ENCODE results near the gene DLX1. TPM values are rescaled to one million over a fixed set of nuclear protein-coding genes. Genes with fewer than 3 reads are reported as not detected.
A peak's percentile ranks its signal among the peaks of the same experiment; 100 is the strongest.

DLX1 gene
- total RNA-seq, 1 experiment from 2014 or later: 3.5 TPM

DNA sequence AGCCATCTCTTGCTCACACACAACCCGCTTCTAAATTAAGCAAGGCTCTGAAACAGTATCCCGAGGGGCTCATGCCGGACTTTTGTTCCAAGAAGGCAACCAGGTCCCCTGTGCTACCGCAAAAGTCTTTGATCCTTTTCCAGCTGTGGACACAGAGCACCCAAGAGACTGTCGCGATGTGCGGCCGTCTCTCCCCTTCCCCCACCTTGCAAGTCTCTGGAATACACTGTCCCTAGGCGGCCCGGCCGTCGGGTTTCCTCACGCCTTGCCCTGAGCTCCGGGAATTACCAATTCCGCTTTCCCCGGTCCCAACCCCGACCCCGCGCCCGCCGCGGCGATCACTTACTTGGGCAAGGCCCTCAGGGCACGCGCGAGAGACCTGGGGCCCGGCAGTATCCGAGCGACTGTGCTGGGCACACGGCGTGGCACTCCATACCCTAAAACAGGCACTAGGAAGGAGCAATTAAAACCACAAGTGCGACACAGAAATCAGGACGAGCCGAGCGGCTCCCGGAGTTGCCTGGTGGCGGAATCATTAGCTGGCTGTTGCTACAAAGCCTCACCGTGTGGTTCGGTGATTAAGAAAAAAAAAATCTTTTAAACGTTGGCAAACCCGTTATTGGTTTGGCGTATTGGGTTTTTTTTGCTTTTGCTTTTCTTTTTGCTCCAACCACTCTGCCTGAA is 2.2 kb upstream of the DLX1 start:
- intact Hi-C loops (cut with micrococcal nuclease; ENCODE audit: unreplicated experiment) (no loop called here), in situ Hi-C loops (cut with HindIII; ENCODE audit: low pct_unique_long_range_greater_than_20kb, low sequenced_read_pairs) (no loop called here)
- H3K36me3 ChIP-seq (ENCODE audit: control insufficient read depth, insufficient read depth, low read length): no peaks in the 10 kb centered on the region
- H3K9me3 ChIP-seq (ENCODE audit: control insufficient read depth, insufficient read depth, low read depth, low read length): no peaks in the 10 kb centered on the region
- no peak overlapping the region for H3K4me3 ChIP-seq (ENCODE audit: low read depth in 2 of 2, low read length in 2 of 2)
- BruUV-seq (replicated peaks): no TSS peak
- ChIA-PET CTCF (no interaction called here), POLR2A (interaction anchor here (0.5 kb wide), 1 partner anchor 14 kb away, joined by 3 read pairs; no protein-coding TSS in a partner anchor)
- H3K4me1 ChIP-seq (ENCODE audit: control insufficient read depth, insufficient read depth, low read length): peaks cover 3% of the 10 kb centered on the region
- TF ChIP-seq POLR2AphosphoS5 (IDR thresholded peaks at IDR 0.05; ENCODE audit: low read depth, low read length): no peak
- no peak for TF ChIP-seq CTCF (IDR thresholded peaks at IDR 0.05)
- TF ChIP-seq, protein P1, sequence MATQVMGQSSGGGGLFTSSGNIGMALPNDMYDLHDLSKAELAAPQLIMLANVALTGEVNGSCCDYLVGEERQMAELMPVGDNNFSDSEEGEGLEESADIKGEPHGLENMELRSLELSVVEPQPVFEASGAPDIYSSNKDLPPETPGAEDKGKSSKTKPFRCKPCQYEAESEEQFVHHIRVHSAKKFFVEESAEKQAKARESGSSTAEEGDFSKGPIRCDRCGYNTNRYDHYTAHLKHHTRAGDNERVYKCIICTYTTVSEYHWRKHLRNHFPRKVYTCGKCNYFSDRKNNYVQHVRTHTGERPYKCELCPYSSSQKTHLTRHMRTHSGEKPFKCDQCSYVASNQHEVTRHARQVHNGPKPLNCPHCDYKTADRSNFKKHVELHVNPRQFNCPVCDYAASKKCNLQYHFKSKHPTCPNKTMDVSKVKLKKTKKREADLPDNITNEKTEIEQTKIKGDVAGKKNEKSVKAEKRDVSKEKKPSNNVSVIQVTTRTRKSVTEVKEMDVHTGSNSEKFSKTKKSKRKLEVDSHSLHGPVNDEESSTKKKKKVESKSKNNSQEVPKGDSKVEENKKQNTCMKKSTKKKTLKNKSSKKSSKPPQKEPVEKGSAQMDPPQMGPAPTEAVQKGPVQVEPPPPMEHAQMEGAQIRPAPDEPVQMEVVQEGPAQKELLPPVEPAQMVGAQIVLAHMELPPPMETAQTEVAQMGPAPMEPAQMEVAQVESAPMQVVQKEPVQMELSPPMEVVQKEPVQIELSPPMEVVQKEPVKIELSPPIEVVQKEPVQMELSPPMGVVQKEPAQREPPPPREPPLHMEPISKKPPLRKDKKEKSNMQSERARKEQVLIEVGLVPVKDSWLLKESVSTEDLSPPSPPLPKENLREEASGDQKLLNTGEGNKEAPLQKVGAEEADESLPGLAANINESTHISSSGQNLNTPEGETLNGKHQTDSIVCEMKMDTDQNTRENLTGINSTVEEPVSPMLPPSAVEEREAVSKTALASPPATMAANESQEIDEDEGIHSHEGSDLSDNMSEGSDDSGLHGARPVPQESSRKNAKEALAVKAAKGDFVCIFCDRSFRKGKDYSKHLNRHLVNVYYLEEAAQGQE (IDR thresholded peaks at IDR 0.05; ENCODE audit: insufficient read depth in 1 of 2, low read depth in 2 of 2, low read length in 1 of 2): no peak
- TF ChIP-seq TCF7L2 (IDR thresholded peaks at IDR 0.05; ENCODE audit: low read depth, low read length): no peak
- no peak for TF ChIP-seq SIN3A (IDR thresholded peaks at IDR 0.05; ENCODE audit: borderline replicate concordance, insufficient read depth, low read depth, low read length)
- no peaks in the 10 kb centered on the region for H3K27me3 ChIP-seq (ENCODE audit: control insufficient read depth, insufficient read depth, low read length)
- no peak for ATAC-seq
- no peak for DNase-seq (ENCODE audit: low read depth, low spot score)
- no peak overlapping the region for H3K27ac ChIP-seq (ENCODE audit: low read length)

DNA sequence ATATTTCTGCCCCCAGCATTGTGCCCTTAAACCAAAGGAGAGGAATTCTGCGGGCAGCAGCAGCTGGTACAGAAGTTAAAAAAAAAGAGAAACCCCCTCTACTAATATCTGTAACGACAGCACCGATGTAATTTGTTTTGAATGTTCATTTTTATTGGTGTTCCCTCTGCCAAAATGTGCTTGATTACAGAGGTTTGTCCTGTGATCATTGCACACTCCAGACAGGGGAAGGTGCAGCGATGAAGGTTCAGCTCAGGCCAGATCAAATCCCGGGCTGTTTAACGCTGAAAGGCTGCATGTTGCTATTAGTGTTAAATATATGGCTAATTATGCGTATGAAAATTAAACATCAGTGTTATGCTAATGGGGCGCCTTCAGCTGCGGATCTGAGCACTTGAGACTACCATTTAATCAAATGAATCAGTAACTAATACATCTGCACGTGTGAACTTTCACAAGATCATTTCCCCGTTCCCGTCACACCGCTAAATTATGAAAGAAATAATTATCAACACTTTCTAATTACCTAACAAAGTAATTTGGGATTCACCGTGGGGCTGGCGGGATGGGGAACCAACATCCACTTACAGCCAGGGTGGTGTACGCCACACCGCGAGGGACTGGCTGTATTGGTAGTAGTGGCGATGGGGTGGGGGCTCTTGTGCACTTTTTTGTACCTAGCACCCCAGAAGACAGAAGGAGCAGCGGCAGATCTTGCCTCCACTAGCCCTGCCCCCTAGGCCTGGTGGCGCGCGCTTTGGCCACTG is 1.5 kb upstream of the DLX1 start:
- Histone ChIP-seq H3K27ac (ENCODE audit: low read length) (peak overlapping the region; percentile 77; the same call in 1 of the 2 replicates), H3K27me3 (ENCODE audit: control insufficient read depth, insufficient read depth, low read length) (no peaks in the 10 kb centered on the region), H3K36me3 (ENCODE audit: control insufficient read depth, insufficient read depth, low read length) (no peaks in the 10 kb centered on the region), H3K4me3 (ENCODE audit: low read depth in 2 of 2, low read length in 2 of 2) (no peak overlapping the region; a peak in 1 of 4 replicates), H3K9me3 (ENCODE audit: control insufficient read depth, insufficient read depth, low read depth, low read length) (no peaks in the 10 kb centered on the region), H3K4me1 (ENCODE audit: control insufficient read depth, insufficient read depth, low read length) (peaks cover 3% of the 10 kb centered on the region)
- CTCF ChIA-PET: no interaction called here
- no TSS peak for BruUV-seq (replicated peaks)
- TF ChIP-seq CTCF (IDR thresholded peaks at IDR 0.05): no peak
- TF ChIP-seq SIN3A (IDR thresholded peaks at IDR 0.05; ENCODE audit: borderline replicate concordance, insufficient read depth, low read depth, low read length): no peak
- no peak for TF ChIP-seq POLR2AphosphoS5 (IDR thresholded peaks at IDR 0.05; ENCODE audit: low read depth, low read length)
- TF ChIP-seq, protein P1 (IDR thresholded peaks at IDR 0.05; ENCODE audit: insufficient read depth in 1 of 2, low read depth in 2 of 2, low read length in 1 of 2): no peak
- TF ChIP-seq TCF7L2 (IDR thresholded peaks at IDR 0.05; ENCODE audit: low read depth, low read length): no peak
- ATAC-seq: no peak
- POLR2A ChIA-PET: interaction anchor here (0.5 kb wide), 1 partner anchor 13 kb away, joined by 3 read pairs; no protein-coding TSS in a partner anchor
- in situ Hi-C loops (cut with HindIII; ENCODE audit: low pct_unique_long_range_greater_than_20kb, low sequenced_read_pairs): no loop called here
- DNase-seq (ENCODE audit: low read depth, low spot score): no peak
- intact Hi-C loops (cut with micrococcal nuclease; ENCODE audit: unreplicated experiment): no loop called here

All from Panc1 (cell line).